Heart left ventricle (tissue), 13 donors: ENCODE data around the gene KCTD21.

Experiments used
- CTCF ChIP-seq, 12 donors: fragments of 200-600 bp; sonication (generic) in 4 of 12; IDR thresholded peaks; one replicate each; pipeline versions ENCODE4 v1.5.0 to v1.8.0; 2018 to 2022; ENCODE audit warnings: antibody characterized with exemption in 12 of 12, mild to moderate bottlenecking in 5 of 12
- POLR2A ChIP-seq, 2 donors: fragments of 450-650 bp; IDR thresholded peaks; one replicate each; pipeline ENCODE4 v1.6.1; 2017; ENCODE audit warnings: antibody characterized with exemption in 2 of 2, mild to moderate bottlenecking in 2 of 2, moderate library complexity in 2 of 2
- donor health status: ischemic (EF 13 %, LVEDD 7.1; RV severe dilation, severe dysfunction).
- donor health status: DM: no; HTN: yes; CAD: no.
- donor health status: DM: no; HTN: no; CAD: no.
- donor health status: ischemic (EF 25% LVEDD 6.9; RV normal size, moderate dysfunction).
- donor health status: ischemic (EF 25% LVEDD 5.7; RV mildly dilated, moderate dysfunction).
- donor health status: ischemic (EF 35%, LVEDD 5.7; RV mildly dilated, moderate dysfunction).
- donor health status: nonischemic (EF 11% LVEDD 7.7; RV severe dilation, severe dysfunction).
- donor health status: DM: yes; HTN: yes; CAD: no.
- donor health status: PGD.
- donor health status: ischemic (EF 29% LVEDD 5.4; RV normal size, mild dysfunction).
- donor health status: nonischemic (EF 23%, LVEDD 6.1; RV moderate dilation, normal function).

GRCh38 chr11:78197816-78198215, 9.4 kb upstream of the KCTD21 start:
- TF ChIP-seq POLR2A (IDR thresholded peaks at IDR 0.05) (no peak), CTCF (IDR thresholded peaks at IDR 0.05) (no peak)
